Measurements from ENCODE around the gene CLPSL1. TPM values are rescaled to one million over a fixed set of nuclear protein-coding genes. Genes with fewer than 3 reads are reported as not detected.

Gene CLPSL1
- polyA plus RNA-seq, 1 donor, result not detected

GRCh38 chr6:35759426-35759825 lies 21.4 kb upstream of the CLPSL1 start:
- no peak for DNase-seq

GRCh38 chr6:35765739-35766138 lies 15.1 kb upstream of the CLPSL1 start:
- DNase-seq, result no peak

- no peak for DNase-seq
Measured at GRCh38 chr6:35769211-35769610, 11.6 kb upstream of the CLPSL1 start.

- no peak for DNase-seq
Measured at GRCh38 chr6:35771343-35771627, 9.5 kb upstream of the CLPSL1 start.

GRCh38 chr6:35774116-35774794 lies 6.6 kb upstream of the CLPSL1 start:
- DNase-seq, result no peak

GRCh38 chr6:35775031-35775430 lies 5.8 kb upstream of the CLPSL1 start:
- no peak for DNase-seq

- peak; percentile 12 for DNase-seq
Measured at GRCh38 chr6:35776364-35777215, 4.2 kb upstream of the CLPSL1 start, which contains the start of gene CLPSL2. Gene CLPSL2, plus strand, starts transcription at chr6:35776598. Its CDS starts 21 bp downstream, at chr6:35776619.

GRCh38 chr6:35777356-35778102 lies 3.3 kb upstream of the CLPSL1 start:
- no peak for DNase-seq

GRCh38 chr6:35778437-35778836 lies 2.4 kb upstream of the CLPSL1 start:
- DNase-seq, result no peak

GRCh38 chr6:35781290-35781689 lies 471 bp downstream of the CLPSL1 start:
- no peak for DNase-seq

GRCh38 chr6:35782424-35782823 lies 1.6 kb downstream of the CLPSL1 start:
- DNase-seq, result no peak

- no peak for DNase-seq
Measured at GRCh38 chr6:35784200-35784599, 3.4 kb downstream of the CLPSL1 start.

- DNase-seq, result no peak
Measured at GRCh38 chr6:35786272-35786671, 5.5 kb downstream of the CLPSL1 start.

GRCh38 chr6:35786810-35787209 lies 6.0 kb downstream of the CLPSL1 start:
- DNase-seq, result no peak

GRCh38 chr6:35787266-35788218 lies 6.7 kb downstream of the CLPSL1 start:
- no peak for DNase-seq

- no peak for DNase-seq
Measured at GRCh38 chr6:35788423-35788982, 7.7 kb downstream of the CLPSL1 start.

- no peak for DNase-seq
Measured at GRCh38 chr6:35790683-35791082, 9.9 kb downstream of the CLPSL1 start.

GRCh38 chr6:35794536-35795452 lies 14.0 kb downstream of the CLPSL1 start:
- no peak for DNase-seq

GRCh38 chr6:35795453-35796071 lies 14.7 kb downstream of the CLPSL1 start:
- no peak for DNase-seq

GRCh38 chr6:35796236-35796635 lies 15.4 kb downstream of the CLPSL1 start:
- no peak for DNase-seq

Data from hindlimb muscle (tissue), 1 donor.